Parietal lobe (tissue), 1 donor: ENCODE data around the gene TMEM54. TPM values are rescaled to one million over a fixed set of nuclear protein-coding genes. Genes with fewer than 3 reads are reported as not detected.

ENCODE experiments used
- total RNA-seq: library from RNA; depleted of rRNA; stranded (reverse); fragments of >200 nt; gene quantifications from one replicate; pipeline ENCODE4 v1.2.3, GENCODE V29; 2014

TMEM54 gene
- 2.8 TPM for total RNA-seq

GRCh38 chr1:32900956-32901822 is at the start of gene TMEM54:
Gene TMEM54 (minus strand): TSS chr1:32901389. CDS start chr1:32901238, 151 bp downstream.

GRCh38 chr1:32886004-32886827 is 15.0 kb downstream of the TMEM54 start, which contains the start of gene HPCA:
Gene HPCA (plus strand): TSS chr1:32886491. CDS start chr1:32888899, 2,408 bp downstream.

GRCh38 chr1:32870615-32871363 is 30.4 kb downstream of the TMEM54 start, which contains the start of gene FNDC5:
Gene FNDC5 (minus strand): TSS chr1:32870912.

Other genes with a start within 250 kb of the TMEM54 start
- gene SYNC, start 198.6 kb downstream of the TMEM54 start, total RNA-seq: 3.8 TPM
- gene YARS1, start 84.0 kb downstream of the TMEM54 start, total RNA-seq: 52.3 TPM
- gene S100PBP, start 83.7 kb downstream of the TMEM54 start, total RNA-seq: 81.7 TPM
- gene FNDC5, start 30.5 kb downstream of the TMEM54 start, total RNA-seq: 16.9 TPM
- 29.4 TPM for gene HPCA, start 14.9 kb downstream of the TMEM54 start, total RNA-seq
- gene RNF19B, start 63.4 kb upstream of the TMEM54 start, total RNA-seq: 40.4 TPM
- 76.4 TPM for gene AK2, start 135.5 kb upstream of the TMEM54 start, total RNA-seq
- 21.6 TPM for gene AZIN2, start 179.8 kb upstream of the TMEM54 start, total RNA-seq